G401.6 (cell line): ENCODE results near the gene KRTAP10-11.
"Not testable (repeated sequence)": the region's sequence is repeated elsewhere in the genome, so short reads cannot be mapped to it uniquely, and the experiment has no call there.

ENCODE experiments used
- FAIRE-seq: peaks from 2 replicates; lab custom pipeline; 2012; peaks lifted over from hg19 to GRCh38; lab: Jason Lieb, UNC

The KRTAP10-11 gene, protein sequence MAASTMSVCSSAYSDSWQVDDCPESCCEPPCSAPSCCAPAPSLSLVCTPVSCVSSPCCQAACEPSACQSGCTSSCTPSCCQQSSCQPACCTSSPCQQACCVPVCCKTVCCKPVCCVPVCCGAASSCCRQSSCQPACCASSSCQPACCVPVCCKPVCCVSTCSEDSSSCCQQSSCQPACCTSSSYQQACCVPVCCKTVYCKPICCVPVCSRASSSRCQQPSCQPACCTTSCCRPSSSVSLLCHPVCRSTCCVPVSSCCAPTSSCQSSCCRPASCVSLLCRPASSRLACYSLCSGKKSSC

GRCh38 chr21:44646366-44647221, at the start of gene KRTAP10-11:
KRTAP10-11 (plus strand) TSS chr21:44646414; CDS start chr21:44646459, 45 bp downstream.
- not testable (repeated sequence) for FAIRE-seq

DNA sequence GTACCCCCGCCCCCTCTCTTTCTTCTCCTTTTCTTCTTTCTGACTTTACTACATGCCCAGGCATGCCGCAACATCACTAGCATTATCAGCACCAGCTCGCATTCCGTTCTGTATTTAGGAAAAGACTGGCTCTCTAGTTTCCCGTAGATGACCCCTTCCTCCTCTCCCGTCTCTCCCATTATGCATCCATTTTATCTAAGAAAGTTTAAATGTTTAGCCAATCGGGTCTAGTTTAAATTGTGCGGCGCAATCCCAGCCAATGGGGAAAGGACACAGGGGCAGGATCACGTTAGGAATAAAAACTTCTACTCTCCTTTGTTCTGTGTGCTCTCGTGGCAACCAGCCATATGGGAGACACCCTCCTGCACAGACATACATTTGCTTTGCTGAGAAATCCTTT, 48.2 kb upstream of the KRTAP10-11 start:
- no peak for FAIRE-seq

- FAIRE-seq: no peak
Observed at GRCh38 chr21:44599264-44600029, 46.8 kb upstream of the KRTAP10-11 start.

- not testable (repeated sequence) for FAIRE-seq
Observed at GRCh38 chr21:44600118-44600978, 45.9 kb upstream of the KRTAP10-11 start, which contains the start of gene KRTAP10-7. KRTAP10-7 (plus strand) TSS chr21:44600597; CDS start chr21:44600622, 25 bp downstream.

DNA sequence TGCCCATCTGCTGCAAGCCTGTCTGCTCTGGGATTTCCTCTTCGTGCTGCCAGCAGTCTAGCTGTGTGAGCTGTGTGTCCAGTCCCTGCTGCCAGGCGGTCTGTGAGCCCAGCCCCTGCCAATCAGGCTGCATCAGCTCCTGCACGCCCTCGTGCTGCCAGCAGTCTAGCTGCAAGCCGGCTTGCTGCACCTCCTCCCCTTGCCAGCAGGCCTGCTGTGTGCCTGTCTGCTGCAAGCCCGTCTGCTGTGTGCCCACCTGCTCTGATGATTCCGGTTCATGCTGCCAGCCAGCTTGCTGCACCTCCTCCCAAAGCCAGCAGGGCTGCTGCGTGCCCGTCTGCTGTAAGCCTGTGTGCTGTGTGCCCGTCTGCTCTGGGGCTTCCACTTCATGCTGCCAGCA, 45.1 kb upstream of the KRTAP10-11 start:
- FAIRE-seq: not testable (repeated sequence)

DNA sequence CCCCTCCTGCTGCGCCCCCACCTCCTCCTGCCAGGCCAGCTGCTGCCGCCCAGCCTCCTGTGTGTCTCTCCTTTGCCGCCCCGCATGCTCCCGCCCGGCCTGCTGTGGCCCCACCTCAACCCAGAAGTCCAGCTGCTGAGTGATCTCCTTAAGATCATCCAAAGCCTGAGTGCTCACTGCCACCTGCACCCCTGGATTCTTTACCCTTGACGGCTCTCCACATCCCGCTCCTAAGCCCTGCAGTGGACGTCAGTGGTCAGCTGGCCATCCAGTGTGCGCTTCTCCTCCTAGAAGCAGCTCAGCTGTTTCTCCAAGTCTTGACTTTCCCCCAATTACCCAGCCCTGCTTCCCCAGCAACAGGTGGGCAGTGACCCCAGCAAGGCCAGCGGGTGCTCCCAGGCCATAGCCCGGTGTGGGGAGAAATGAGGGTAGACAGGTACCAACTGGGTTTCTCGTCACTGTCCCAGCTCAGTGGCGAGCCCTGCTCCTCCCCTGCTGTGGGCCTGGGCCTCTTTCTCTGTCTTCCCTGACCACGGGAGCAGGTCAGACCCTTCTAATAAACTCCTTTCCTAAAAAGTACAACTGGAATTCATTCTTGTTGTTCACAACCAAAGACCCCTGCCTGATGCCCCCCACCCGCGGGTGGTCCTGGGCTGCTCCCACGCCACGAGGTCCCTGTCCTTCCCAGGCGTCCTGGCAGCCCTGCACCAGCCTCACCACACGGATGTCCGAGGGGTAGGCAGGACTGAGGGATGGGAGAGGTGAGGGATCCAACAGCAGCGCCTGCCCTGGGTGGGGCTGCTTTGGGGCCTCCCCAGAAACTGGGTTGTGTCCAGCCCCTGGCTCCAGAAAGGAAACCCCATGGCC, 44.4 kb upstream of the KRTAP10-11 start:
- no peak for FAIRE-seq

GRCh38 chr21:44602463-44602850, 43.8 kb upstream of the KRTAP10-11 start:
- no peak for FAIRE-seq

DNA sequence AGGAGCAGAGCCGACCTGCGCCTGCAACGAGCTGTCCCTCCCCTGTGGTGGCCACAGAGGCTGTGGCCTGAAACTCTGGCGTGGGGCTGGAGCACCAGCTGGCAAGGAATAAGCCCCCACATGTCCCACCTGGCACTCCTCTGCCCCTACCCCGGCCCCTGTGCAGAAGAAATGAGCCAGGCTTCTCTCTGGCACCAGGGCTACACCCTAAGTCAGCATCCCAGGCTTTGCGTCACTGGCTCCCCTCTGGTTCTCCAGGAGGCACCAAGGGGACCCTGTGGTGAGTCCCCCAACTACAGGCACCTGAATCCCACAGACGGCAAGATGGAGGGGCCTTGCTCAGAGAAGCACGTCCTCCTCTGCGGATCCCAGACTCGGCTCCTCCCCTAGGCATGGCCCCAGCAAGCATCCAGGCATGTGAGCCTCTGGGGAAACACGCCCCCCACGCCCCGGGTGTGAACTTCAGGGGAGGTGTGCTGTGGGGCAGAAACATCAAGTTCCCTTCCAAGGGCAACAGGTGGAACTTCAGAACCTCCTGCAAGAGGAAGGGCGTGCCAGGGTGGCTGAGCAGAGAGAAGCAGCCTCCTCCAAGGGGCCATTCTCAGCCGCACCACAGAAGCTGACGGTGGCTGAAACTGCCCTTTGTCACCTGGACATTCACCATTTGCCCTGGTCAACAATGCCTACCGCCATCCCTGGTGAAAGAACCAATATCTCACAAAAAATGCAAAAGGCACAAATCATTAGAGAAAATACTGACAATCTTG, 42.9 kb upstream of the KRTAP10-11 start:
- no peak for FAIRE-seq

DNA sequence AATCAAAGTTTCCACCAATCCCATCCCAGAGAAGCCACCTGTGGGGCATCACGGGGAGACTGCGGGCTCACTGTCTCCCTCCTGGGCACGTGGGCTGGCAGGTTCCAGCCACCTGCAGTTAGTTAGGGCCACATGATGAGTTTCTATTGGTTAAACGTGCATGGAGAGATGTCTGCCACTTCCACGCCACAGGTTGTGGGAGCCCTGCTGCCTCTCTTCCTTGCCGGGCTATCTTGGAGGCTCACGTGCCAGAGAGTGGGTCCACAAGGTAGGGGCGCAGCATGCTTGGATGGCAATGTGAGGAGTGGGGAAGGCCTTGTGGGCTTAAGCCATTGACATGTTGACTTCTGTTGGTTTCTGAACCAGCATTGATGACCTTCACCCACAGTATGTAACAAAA, 42.3 kb upstream of the KRTAP10-11 start:
- FAIRE-seq: no peak

- FAIRE-seq: no peak
Observed at GRCh38 chr21:44606495-44606894, 39.7 kb upstream of the KRTAP10-11 start.

- FAIRE-seq: no peak
Observed at GRCh38 chr21:44609193-44609592, 37.0 kb upstream of the KRTAP10-11 start.

DNA sequence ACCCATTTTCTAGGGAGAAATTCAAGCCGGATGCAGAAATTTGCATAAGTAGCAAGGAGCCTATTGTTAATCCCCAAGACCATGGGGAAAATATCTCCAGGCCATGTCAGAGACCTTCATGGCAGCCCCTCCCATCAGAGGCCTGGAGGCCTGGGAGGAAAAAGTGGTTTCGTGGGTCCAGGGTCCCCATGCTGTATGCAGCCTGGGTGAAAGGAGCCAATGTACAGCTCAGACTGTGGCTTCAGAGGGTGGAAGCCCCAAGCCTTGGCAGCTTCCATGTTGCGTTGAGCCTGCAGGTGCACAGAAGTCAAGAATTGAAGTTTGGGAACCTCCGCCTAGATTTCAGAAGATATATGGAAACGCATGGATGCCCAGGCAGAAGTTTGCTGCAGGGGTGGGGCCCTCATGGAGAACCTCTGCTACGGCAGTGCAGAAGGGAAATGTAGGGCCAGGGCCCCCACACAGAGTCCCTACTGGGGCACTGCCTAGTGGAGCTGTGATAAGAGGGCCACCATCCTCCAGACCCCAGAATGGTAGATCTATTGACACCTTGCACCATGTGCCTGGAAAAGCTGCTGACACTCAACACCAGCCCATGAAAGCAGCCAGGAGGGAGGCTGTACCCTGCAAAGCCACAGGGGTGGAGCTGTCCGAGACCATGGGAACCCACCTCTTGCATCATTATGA, 35.9 kb upstream of the KRTAP10-11 start:
- FAIRE-seq: not testable (repeated sequence)

GRCh38 chr21:44611551-44611950, 34.7 kb upstream of the KRTAP10-11 start:
- FAIRE-seq: no peak

- FAIRE-seq: no peak
Observed at GRCh38 chr21:44612029-44612486, 34.2 kb upstream of the KRTAP10-11 start, which contains the start of gene KRTAP10-8. KRTAP10-8 (plus strand) TSS chr21:44612079; CDS start chr21:44612101, 22 bp downstream.

DNA sequence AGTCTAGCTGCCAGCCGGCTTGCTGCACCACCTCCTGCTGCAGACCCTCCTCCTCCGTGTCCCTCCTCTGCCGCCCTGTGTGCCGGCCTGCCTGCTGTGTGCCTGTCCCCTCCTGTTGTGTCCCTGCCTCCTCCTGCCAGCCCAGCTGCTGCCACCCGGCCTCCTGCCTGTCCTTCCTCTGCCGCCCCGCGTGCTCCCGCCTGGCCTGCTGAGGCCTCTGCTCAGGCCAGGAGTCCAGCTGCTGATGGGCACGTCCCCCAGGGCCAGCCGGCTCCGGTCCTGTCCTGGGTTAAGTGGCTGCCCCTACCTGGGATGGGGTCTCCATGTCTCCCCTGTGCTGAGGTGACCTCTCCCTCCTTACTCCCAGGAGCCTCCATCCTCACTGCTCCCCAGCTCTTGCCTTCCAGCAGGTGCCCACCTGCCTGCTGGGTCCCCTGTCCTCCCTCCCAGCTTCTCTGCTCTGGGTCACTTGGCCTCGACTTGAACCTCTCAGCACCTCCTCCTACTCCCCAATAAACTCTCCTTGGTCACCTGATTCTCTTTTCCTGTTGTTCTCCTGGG, 33.5 kb upstream of the KRTAP10-11 start:
- FAIRE-seq: no peak

- FAIRE-seq: no peak
Observed at GRCh38 chr21:44613386-44614155, 32.6 kb upstream of the KRTAP10-11 start.

- FAIRE-seq: no peak
Observed at GRCh38 chr21:44614161-44614631, 32.0 kb upstream of the KRTAP10-11 start.

DNA sequence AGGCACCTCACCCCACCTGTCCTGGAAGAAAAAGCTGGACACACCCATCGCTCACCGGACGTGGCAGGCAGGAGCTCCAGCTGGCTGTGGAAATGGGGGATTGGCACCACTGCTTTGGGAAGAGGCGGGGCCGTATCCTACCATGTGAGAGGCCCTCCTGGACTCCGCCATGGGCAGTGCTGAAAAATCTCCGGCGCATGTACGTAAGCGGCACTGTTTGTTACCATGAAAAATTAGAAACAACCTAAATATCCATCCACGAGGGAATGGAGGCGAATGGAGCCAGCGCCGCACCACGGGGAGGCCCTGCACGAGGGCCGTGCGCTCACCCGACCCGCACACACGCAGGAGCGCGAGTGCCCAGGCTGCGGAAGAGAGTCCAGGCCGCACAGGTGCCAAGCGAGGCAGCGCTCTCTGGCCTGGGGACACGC, 31.2 kb upstream of the KRTAP10-11 start:
- no peak for FAIRE-seq
